ENCODE measurements around the gene FAP.

FAP gene

GRCh38 chr2:162166745-162167144 is 76.5 kb downstream of the FAP start:
- Histone ChIP-seq H3K4me3 (no peak overlapping the region), H3K27ac (no peak overlapping the region)
- DNase-seq (ENCODE audit: low spot score), result no peak
- no peak for TF ChIP-seq CTCF (IDR thresholded peaks at IDR 0.05)

- TF ChIP-seq CTCF (IDR thresholded peaks at IDR 0.05), result no peak
- Histone ChIP-seq H3K4me3 (no peak overlapping the region), H3K27ac (no peak overlapping the region)
- no peak for DNase-seq (ENCODE audit: low spot score)
Measured at GRCh38 chr2:162166174-162166573, 77.1 kb downstream of the FAP start.

GRCh38 chr2:162164802-162165201 is 78.4 kb downstream of the FAP start:
- TF ChIP-seq CTCF (IDR thresholded peaks at IDR 0.05), result no peak
- no peak for DNase-seq (ENCODE audit: low spot score)

GRCh38 chr2:162159446-162159845 is 83.8 kb downstream of the FAP start:
- Histone ChIP-seq H3K4me3 (no peak overlapping the region), H3K27ac (no peak overlapping the region)
- no peak for TF ChIP-seq CTCF (IDR thresholded peaks at IDR 0.05)
- DNase-seq (ENCODE audit: low spot score), result no peak

More at GRCh38 chr2:162164802-162165201, 78.4 kb downstream of the FAP start:
- no peak overlapping the region for H3K4me3 ChIP-seq
- no peak overlapping the region for H3K27ac ChIP-seq

- no peak for TF ChIP-seq CTCF (IDR thresholded peaks at IDR 0.05)
- no peak for DNase-seq (ENCODE audit: low spot score)
- Histone ChIP-seq H3K27ac (no peak overlapping the region), H3K4me3 (no peak overlapping the region)
Measured at GRCh38 chr2:162156149-162156548, 87.1 kb downstream of the FAP start.

- Histone ChIP-seq H3K27ac (no peak overlapping the region), H3K4me3 (no peak overlapping the region)
- DNase-seq (ENCODE audit: low spot score), result no peak
- TF ChIP-seq CTCF (IDR thresholded peaks at IDR 0.05), result no peak
Measured at GRCh38 chr2:162155093-162155492, 88.2 kb downstream of the FAP start.

DNA sequence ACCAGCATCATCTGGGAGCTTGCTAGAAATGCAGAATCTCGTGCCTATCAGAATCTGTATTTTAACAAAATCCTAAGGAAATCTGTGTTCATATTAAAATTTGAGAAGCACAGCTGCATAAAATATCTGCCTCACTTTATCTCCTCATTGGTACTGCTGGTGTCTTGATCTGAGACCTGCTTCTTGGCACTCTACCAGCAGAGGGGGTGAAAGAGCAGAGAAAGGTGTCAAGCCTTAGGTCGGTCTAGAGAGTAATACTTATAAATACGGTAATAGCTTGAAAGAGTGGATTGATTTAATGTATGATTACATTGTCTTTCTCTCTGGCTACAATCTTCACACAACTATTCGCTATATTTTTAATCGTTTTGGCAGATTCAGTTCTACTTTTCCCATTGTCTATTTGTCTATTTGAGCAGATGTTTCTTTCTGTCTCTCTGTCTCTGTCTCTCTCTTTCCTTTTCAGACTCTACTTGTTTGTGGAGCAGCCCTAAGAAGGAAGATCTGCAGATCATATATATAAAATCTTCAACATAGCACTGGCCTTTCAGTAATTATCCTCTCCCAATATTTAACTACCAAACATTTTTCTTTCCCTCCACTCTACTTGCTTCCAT is 89.5 kb downstream of the FAP start:
- Histone ChIP-seq H3K27ac (no peak overlapping the region), H3K4me3 (no peak overlapping the region)
- no peak for DNase-seq (ENCODE audit: low spot score)
- TF ChIP-seq CTCF (IDR thresholded peaks at IDR 0.05), result no peak

All from coronary artery (tissue), 2 donors.